GM23338 (cell line): ENCODE data around the gene MAD1L1. TPM values are rescaled to one million over a fixed set of nuclear protein-coding genes. Genes with fewer than 3 reads are reported as not detected.

ENCODE experiments used
- ATAC-seq: fragments of 200-7000 bp; cut with Tn5 transposase; 3 replicates; pipeline ENCODE4 v1.9.1; 2020
- DNase-seq: peaks from one replicate; pipeline ENCODE4 v3.0.0-alpha.2; 2015; ENCODE audit warnings: low spot score
- H2AFZ ChIP-seq: fragments of 200-600 bp; sonication (generic); 2 replicates; pipeline ENCODE4 v1.8.0; 2016; ENCODE audit warnings: antibody characterized with exemption, mild to moderate bottlenecking, moderate library complexity
- H3F3A ChIP-seq: fragments of 200-600 bp; sonication (generic); replicated peaks from 2 replicates; pipeline ENCODE4 v1.8.0; 2017; ENCODE audit warnings: antibody characterized with exemption, mixed run types, low read depth
- H3K27ac ChIP-seq: fragments of 200-600 bp; sonication (generic); 2 replicates; pipeline ENCODE4 v1.6.1; 2016; ENCODE audit warnings: low read depth
- H3K27me3 ChIP-seq: fragments of 200-600 bp; sonication (generic); 2 replicates; pipeline ENCODE4 v1.8.0; 2016; ENCODE audit warnings: mild to moderate bottlenecking, mixed run types, moderate library complexity; ENCODE audit not compliant: insufficient read depth
- H3K36me3 ChIP-seq: fragments of 200-600 bp; sonication (generic); 2 replicates; pipeline ENCODE4 v1.8.0; 2016; ENCODE audit warnings: mild to moderate bottlenecking; ENCODE audit not compliant: insufficient read depth
- H3K4me1 ChIP-seq: fragments of 200-600 bp; sonication (generic); 2 replicates; pipeline ENCODE4 v1.8.0; 2016; ENCODE audit warnings: mild to moderate bottlenecking, moderate library complexity; ENCODE audit not compliant: insufficient read depth
- H3K4me2 ChIP-seq: fragments of 200-600 bp; sonication (generic); 2 replicates; pipeline ENCODE4 v1.7.1; 2017; ENCODE audit warnings: mixed run types
- H3K4me3 ChIP-seq: fragments of 200-600 bp; sonication (generic); 2 replicates; pipeline ENCODE4 v1.6.1; 2016; ENCODE audit warnings: mixed run types
- H3K79me2 ChIP-seq: fragments of 200-600 bp; sonication (generic); replicated peaks from 2 replicates; pipeline ENCODE4 v1.8.0; 2017; ENCODE audit warnings: mild to moderate bottlenecking; ENCODE audit not compliant: insufficient read depth
- H3K9me2 ChIP-seq: fragments of 200-600 bp; sonication (generic); 2 replicates; pipeline ENCODE4 v1.8.0; 2017; ENCODE audit not compliant: insufficient read depth
- H4K20me1 ChIP-seq: fragments of 200-600 bp; sonication (generic); replicated peaks from 2 replicates; pipeline ENCODE4 v1.8.0; 2017; ENCODE audit warnings: mild to moderate bottlenecking; ENCODE audit not compliant: insufficient read depth
- H3K27ac Mint-ChIP-seq: 2 replicates; pipeline ENCODE4 v1.8.0; 2020; ENCODE audit warnings: inconsistent platforms, mild to moderate bottlenecking, moderate library complexity, mixed read lengths
- H3K27me3 Mint-ChIP-seq: 3 replicates; pipeline ENCODE4 v1.8.0; 2022; ENCODE audit warnings: low read depth, mild to moderate bottlenecking, moderate library complexity, mixed read lengths, inconsistent platforms; ENCODE audit not compliant: insufficient read depth, poor library complexity
- H3K36me3 Mint-ChIP-seq: 3 replicates; pipeline ENCODE4 v1.8.0; 2021; ENCODE audit warnings: low read depth, mild to moderate bottlenecking, inconsistent platforms, moderate library complexity, mixed read lengths
- H3K4me1 Mint-ChIP-seq: 3 replicates; pipeline ENCODE4 v1.8.0; 2020; ENCODE audit warnings: mild to moderate bottlenecking, inconsistent platforms, mixed read lengths
- H3K4me3 Mint-ChIP-seq: 3 replicates; pipeline ENCODE4 v1.8.0; 2021; ENCODE audit warnings: moderate library complexity, mild to moderate bottlenecking, inconsistent platforms, mixed read lengths
- H3K9me3 Mint-ChIP-seq: 3 replicates; pipeline ENCODE4 v1.8.0; 2020; ENCODE audit warnings: moderate library complexity, mild to moderate bottlenecking, inconsistent platforms, mixed read lengths
- CREB1 ChIP-seq: fragments of 250-450 bp; sonication (Bioruptor Pico); IDR thresholded peaks from 2 replicates; pipeline ENCODE4 v1.5.0; 2020; ENCODE audit warnings: low read depth, mild to moderate bottlenecking, moderate library complexity
- CTCF ChIP-seq, 2 experiments: fragments of 200-600 bp in 1 of 2; sonication (generic) in 1 of 2; conservative IDR thresholded peaks; 2 replicates each; pipeline versions ENCODE4 v1.5.1 to v1.6.1; 2016 to 2017; ENCODE audit warnings: antibody characterized with exemption in 2 of 2, low read depth in 2 of 2, mild to moderate bottlenecking in 2 of 2, moderate library complexity in 1 of 2
- EZH2 ChIP-seq: fragments of 200-600 bp; sonication (generic); IDR thresholded peaks from one replicate; pipeline ENCODE4 v1.8.0; 2017; ENCODE audit warnings: antibody characterized with exemption, mild to moderate bottlenecking, low read depth; ENCODE audit not compliant: unreplicated experiment
- EZH2phosphoT487 ChIP-seq: fragments of 200-600 bp; sonication (generic); IDR thresholded peaks from one replicate; pipeline ENCODE4 v1.8.1; 2018; ENCODE audit warnings: antibody characterized with exemption; ENCODE audit not compliant: unreplicated experiment
- JUNB ChIP-seq: IDR thresholded peaks from one replicate; pipeline ENCODE4 v1.6.1; 2016; ENCODE audit warnings: antibody characterized with exemption; ENCODE audit not compliant: unreplicated experiment
- NANOG ChIP-seq: IDR thresholded peaks from 2 replicates; pipeline ENCODE4 v1.6.1; 2016; ENCODE audit warnings: antibody characterized with exemption, borderline replicate concordance
- POLR2AphosphoS5 ChIP-seq: IDR thresholded peaks from 2 replicates; pipeline ENCODE4 v1.6.1; 2016; ENCODE audit warnings: antibody characterized with exemption, low read depth
- REST ChIP-seq: IDR thresholded peaks from one replicate; pipeline ENCODE4 v1.6.1; 2018; ENCODE audit warnings: antibody characterized with exemption; ENCODE audit not compliant: unreplicated experiment
- STAT1 ChIP-seq: IDR thresholded peaks from one replicate; pipeline ENCODE4 v1.6.1; 2016; ENCODE audit warnings: antibody characterized with exemption; ENCODE audit not compliant: unreplicated experiment
- ZNF114 ChIP-seq: fragments of 250-450 bp; sonication (Bioruptor Pico); IDR thresholded peaks from 2 replicates; pipeline ENCODE4 v1.5.0; 2020; ENCODE audit warnings: mild to moderate bottlenecking, moderate library complexity
- ZNF331 ChIP-seq: fragments of 250-450 bp; sonication (Bioruptor Pico); IDR thresholded peaks from 2 replicates; pipeline ENCODE4 v1.5.0; 2020; ENCODE audit warnings: low read depth, mild to moderate bottlenecking, moderate library complexity
- polyA plus RNA-seq: library from polyadenylated mRNA; unstranded; fragments of >200 nt; fragmentation: Nextera tagmentation; extraction: Ambion mirVana; gene quantifications from 2 replicates; pipeline ENCODE4 v1.2.1, GENCODE V29; 2016
- total RNA-seq: library from RNA; depleted of rRNA; stranded (reverse); fragments of >200 nt; shearing (Covaris generic); gene quantifications from 2 replicates; pipeline ENCODE4 v1.2.3, GENCODE V29; 2014
- TF ChIP-seq, protein P1 (sequence below): fragments of 250-450 bp; sonication (Bioruptor Pico); IDR thresholded peaks from 2 replicates; pipeline ENCODE4 v1.5.0; 2020; ENCODE audit warnings: mild to moderate bottlenecking, moderate library complexity
- TF ChIP-seq, protein P2 (sequence below): IDR thresholded peaks from 2 replicates; pipeline ENCODE4 v1.6.1; 2016; ENCODE audit warnings: antibody characterized with exemption

The MAD1L1 gene
- total and polyA plus RNA-seq, 2 experiments from 2014 or later, result 40.3 to 59.3 TPM

DNA sequence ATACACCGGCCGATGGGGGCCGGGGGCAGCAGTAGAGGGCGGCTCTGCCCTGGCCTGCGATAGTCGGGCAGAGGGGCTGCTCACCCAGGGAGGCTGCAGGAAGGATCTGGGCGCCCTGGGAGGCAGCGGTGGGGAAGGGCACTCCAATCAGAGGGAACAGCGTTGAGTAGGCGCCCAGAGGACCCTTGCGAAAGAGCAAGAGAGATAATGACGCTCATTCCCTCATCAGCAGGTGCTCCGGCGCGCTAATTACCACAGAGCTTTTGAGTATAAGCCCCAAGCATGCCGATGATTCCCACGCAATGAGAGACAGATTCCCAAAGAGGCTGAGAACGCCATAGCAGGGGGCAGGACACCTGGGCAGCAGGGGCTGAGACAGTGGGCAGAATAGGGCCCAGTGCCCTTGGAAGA is 215.3 kb downstream of the MAD1L1 start:
- Histone ChIP-seq H4K20me1 (peaks cover 4% of the 10 kb centered on the region; the same call in 1 of the 2 replicates), H3K27ac (no peak overlapping the region), H3K27me3 (no peaks in the 10 kb centered on the region), H3K36me3 (no peaks in the 10 kb centered on the region), H3F3A (no peaks in the 10 kb centered on the region), H3K4me2 (no peak overlapping the region), H3K79me2 (peaks cover 6% of the 10 kb centered on the region), H3K4me3 (no peak overlapping the region), H2AFZ (no peak overlapping the region), H3K4me1 (no peaks in the 10 kb centered on the region), H3K9me2 (no peaks in the 10 kb centered on the region)
- Mint-ChIP-seq H3K36me3 (peaks cover 3% of the 10 kb centered on the region), H3K27ac (peak overlapping the region; percentile 91), H3K4me1 (peaks cover 8% of the 10 kb centered on the region), H3K4me3 (no peak overlapping the region), H3K27me3 (peaks cover 8% of the 10 kb centered on the region), H3K9me3 (no peaks in the 10 kb centered on the region)
- DNase-seq (no peak), ATAC-seq (no peak)
- TF ChIP-seq, protein P1, sequence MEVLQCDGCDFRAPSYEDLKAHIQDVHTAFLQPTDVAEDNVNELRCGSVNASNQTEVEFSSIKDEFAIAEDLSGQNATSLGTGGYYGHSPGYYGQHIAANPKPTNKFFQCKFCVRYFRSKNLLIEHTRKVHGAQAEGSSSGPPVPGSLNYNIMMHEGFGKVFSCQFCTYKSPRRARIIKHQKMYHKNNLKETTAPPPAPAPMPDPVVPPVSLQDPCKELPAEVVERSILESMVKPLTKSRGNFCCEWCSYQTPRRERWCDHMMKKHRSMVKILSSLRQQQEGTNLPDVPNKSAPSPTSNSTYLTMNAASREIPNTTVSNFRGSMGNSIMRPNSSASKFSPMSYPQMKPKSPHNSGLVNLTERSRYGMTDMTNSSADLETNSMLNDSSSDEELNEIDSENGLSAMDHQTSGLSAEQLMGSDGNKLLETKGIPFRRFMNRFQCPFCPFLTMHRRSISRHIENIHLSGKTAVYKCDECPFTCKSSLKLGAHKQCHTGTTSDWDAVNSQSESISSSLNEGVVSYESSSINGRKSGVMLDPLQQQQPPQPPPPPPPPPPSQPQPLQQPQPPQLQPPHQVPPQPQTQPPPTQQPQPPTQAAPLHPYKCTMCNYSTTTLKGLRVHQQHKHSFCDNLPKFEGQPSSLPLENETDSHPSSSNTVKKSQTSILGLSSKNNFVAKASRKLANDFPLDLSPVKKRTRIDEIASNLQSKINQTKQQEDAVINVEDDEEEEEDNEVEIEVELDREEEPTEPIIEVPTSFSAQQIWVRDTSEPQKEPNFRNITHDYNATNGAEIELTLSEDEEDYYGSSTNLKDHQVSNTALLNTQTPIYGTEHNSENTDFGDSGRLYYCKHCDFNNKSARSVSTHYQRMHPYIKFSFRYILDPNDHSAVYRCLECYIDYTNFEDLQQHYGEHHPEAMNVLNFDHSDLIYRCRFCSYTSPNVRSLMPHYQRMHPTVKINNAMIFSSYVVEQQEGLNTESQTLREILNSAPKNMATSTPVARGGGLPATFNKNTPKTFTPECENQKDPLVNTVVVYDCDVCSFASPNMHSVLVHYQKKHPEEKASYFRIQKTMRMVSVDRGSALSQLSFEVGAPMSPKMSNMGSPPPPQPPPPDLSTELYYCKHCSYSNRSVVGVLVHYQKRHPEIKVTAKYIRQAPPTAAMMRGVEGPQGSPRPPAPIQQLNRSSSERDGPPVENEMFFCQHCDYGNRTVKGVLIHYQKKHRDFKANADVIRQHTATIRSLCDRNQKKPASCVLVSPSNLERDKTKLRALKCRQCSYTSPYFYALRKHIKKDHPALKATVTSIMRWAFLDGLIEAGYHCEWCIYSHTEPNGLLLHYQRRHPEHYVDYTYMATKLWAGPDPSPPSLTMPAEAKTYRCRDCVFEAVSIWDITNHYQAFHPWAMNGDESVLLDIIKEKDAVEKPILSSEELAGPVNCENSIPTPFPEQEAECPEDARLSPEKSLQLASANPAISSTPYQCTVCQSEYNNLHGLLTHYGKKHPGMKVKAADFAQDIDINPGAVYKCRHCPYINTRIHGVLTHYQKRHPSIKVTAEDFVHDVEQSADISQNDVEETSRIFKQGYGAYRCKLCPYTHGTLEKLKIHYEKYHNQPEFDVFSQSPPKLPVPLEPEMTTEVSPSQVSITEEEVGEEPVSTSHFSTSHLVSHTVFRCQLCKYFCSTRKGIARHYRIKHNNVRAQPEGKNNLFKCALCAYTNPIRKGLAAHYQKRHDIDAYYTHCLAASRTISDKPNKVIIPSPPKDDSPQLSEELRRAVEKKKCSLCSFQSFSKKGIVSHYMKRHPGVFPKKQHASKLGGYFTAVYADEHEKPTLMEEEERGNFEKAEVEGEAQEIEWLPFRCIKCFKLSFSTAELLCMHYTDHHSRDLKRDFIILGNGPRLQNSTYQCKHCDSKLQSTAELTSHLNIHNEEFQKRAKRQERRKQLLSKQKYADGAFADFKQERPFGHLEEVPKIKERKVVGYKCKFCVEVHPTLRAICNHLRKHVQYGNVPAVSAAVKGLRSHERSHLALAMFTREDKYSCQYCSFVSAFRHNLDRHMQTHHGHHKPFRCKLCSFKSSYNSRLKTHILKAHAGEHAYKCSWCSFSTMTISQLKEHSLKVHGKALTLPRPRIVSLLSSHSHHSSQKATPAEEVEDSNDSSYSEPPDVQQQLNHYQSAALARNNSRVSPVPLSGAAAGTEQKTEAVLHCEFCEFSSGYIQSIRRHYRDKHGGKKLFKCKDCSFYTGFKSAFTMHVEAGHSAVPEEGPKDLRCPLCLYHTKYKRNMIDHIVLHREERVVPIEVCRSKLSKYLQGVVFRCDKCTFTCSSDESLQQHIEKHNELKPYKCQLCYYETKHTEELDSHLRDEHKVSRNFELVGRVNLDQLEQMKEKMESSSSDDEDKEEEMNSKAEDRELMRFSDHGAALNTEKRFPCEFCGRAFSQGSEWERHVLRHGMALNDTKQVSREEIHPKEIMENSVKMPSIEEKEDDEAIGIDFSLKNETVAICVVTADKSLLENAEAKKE (CRISPR knock-in tag), result no peak
- TF ChIP-seq CREB1 (CRISPR knock-in tag), result no peak
- TF ChIP-seq JUNB, result no peak
- no peak for TF ChIP-seq EZH2
- no peak for TF ChIP-seq NANOG
- TF ChIP-seq ZNF331 (CRISPR knock-in tag), result no peak
- TF ChIP-seq CTCF (conservative IDR thresholded peaks at IDR 0.05; ENCODE audit: low read depth in 2 of 2), result no peak
- TF ChIP-seq, protein P2, sequence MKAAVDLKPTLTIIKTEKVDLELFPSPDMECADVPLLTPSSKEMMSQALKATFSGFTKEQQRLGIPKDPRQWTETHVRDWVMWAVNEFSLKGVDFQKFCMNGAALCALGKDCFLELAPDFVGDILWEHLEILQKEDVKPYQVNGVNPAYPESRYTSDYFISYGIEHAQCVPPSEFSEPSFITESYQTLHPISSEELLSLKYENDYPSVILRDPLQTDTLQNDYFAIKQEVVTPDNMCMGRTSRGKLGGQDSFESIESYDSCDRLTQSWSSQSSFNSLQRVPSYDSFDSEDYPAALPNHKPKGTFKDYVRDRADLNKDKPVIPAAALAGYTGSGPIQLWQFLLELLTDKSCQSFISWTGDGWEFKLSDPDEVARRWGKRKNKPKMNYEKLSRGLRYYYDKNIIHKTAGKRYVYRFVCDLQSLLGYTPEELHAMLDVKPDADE, result no peak
- TF ChIP-seq POLR2AphosphoS5, result no peak
- no peak for TF ChIP-seq ZNF114 (CRISPR knock-in tag)
- no peak for TF ChIP-seq EZH2phosphoT487
- TF ChIP-seq STAT1, result no peak
- no peak for TF ChIP-seq REST
